Measurements from ENCODE around the gene TNFRSF18. TPM values are rescaled to one million over a fixed set of nuclear protein-coding genes. Genes with fewer than 3 reads are reported as not detected.

The TNFRSF18 gene
- total RNA-seq, 1 donor: not detected

- H3K4me3 ChIP-seq (ENCODE audit: low read depth, low read length): no peak overlapping the region
- TF ChIP-seq CTCF (IDR thresholded peaks at IDR 0.05; ENCODE audit: insufficient read depth, low read depth, low read length): no peak
- DNase-seq (ENCODE audit: low read depth): peak; percentile 6
Measured at GRCh38 chr1:1194723-1195122, 11.7 kb downstream of the TNFRSF18 start.

- no peak for DNase-seq (ENCODE audit: low read depth)
- H3K4me3 ChIP-seq (ENCODE audit: low read depth, low read length): no peak overlapping the region
- TF ChIP-seq CTCF (IDR thresholded peaks at IDR 0.05; ENCODE audit: insufficient read depth, low read depth, low read length): no peak
Measured at GRCh38 chr1:1191734-1192133, 14.7 kb downstream of the TNFRSF18 start.

GRCh38 chr1:1189111-1189510 lies 17.3 kb downstream of the TNFRSF18 start:
- H3K4me3 ChIP-seq (ENCODE audit: low read depth, low read length): no peak overlapping the region
- TF ChIP-seq CTCF (IDR thresholded peaks at IDR 0.05; ENCODE audit: insufficient read depth, low read depth, low read length): no peak
- DNase-seq (ENCODE audit: low read depth): no peak

DNA sequence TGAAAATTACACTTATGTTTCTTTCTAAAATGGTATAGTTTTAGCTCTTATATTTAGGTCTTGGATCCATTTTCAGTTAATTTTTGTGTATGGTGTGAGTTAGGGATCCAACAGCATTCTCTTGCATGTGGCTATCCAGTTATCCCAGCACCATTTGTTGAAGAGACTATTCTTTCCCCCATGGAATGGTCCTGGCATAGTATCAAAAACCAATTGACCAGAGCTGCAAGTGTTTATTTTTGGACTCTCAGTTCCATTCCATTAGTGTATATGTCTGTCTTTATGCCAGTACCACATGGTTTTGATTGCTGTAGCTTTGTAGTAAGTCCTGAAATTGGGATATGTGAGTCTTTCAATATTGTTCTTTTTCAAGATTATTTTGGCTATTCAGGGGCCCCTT lies 18.5 kb downstream of the TNFRSF18 start:
- TF ChIP-seq CTCF (IDR thresholded peaks at IDR 0.05; ENCODE audit: insufficient read depth, low read depth, low read length): no peak
- DNase-seq (ENCODE audit: low read depth): no peak
- H3K4me3 ChIP-seq (ENCODE audit: low read depth, low read length): no peak overlapping the region

DNA sequence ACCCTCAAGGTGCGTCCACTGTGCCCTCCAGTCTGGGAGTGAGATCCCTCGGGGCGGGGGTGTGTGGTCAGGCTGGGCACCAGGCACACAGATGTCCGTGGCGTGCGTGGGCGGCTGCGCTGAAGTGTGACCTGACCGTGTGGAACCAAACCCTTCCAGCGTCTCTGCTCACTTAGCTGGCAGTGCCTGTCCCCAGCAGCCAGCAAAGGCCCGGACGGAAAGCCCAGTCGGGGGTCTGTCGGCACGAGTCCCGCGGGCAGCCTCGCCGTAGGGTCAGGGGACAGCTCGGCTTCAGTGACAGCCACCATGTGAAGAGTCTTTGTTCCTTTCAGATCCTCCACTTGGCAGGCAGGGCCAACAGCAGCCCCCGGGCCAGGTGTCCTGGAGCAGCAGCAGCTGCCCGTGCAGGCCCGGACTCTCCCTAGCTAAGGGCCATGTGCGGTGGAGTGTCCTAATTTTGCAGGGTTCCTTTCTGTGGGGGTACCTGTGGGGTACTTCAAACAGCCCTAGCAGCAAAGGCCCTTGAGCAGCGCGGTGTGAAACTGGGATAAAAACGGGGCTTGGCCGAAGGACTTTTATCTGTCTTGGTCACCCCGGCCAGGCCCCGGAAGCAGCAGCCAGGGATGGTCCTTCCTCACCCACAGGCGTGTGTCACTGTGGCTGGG lies 21.2 kb downstream of the TNFRSF18 start:
- no peak for DNase-seq (ENCODE audit: low read depth)
- H3K4me3 ChIP-seq (ENCODE audit: low read depth, low read length): no peak overlapping the region
- TF ChIP-seq CTCF (IDR thresholded peaks at IDR 0.05; ENCODE audit: insufficient read depth, low read depth, low read length): no peak

DNA sequence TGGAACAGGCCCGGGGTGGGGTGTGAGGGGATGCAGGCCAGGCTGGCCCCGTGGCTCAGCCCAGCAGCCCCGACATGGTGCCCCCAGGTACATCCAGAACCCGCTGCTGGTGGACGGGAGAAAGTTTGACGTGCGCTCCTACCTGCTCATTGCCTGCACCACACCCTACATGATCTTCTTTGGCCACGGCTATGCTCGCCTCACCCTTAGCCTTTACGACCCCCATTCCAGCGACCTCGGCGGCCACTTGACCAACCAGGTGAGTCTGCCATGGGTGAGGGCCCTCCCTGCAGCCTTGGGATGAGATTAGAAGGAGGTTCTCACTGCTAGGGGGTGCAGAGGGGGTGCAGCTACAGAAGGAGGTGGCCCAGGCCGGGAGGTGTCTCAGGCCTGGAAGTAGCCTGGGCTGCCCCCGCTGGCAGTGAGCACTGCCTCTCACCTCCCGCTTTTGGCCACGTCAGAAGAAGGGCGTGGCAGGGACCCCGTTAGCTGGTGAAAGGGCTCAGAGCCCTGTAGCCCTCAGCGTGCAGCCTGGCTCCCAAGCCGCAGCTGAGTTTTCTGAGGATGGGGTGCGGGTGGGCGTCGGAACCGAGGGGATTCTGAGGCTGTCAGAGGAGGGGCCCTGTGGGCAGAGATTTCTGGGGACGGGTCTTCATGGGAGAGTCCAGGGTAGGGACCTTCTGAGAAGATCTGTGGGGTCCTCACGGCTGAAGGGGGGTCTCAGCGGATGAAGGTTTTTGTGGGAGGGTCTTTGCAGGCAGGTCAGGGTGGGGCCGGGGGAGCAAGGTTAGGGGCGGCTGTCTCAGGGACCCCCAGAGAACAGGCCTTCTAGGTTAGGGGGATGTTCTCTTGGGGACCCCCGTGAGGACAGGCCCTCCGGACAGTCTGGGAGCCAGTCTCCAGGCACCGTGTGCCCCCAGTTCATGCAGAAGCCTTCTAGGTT lies 22.3 kb downstream of the TNFRSF18 start:
- TF ChIP-seq CTCF (IDR thresholded peaks at IDR 0.05; ENCODE audit: insufficient read depth, low read depth, low read length): no peak
- no peak overlapping the region for H3K4me3 ChIP-seq (ENCODE audit: low read depth, low read length)
- DNase-seq (ENCODE audit: low read depth): no peak
